Naive B cell (primary cell): ENCODE results near the gene ANKIB1. TPM values are rescaled to one million over a fixed set of nuclear protein-coding genes. Genes with fewer than 3 reads are reported as not detected.
A peak's percentile ranks its signal among the peaks of the same experiment; 100 is the strongest.
"Not testable (repeated sequence)": the region's sequence is repeated elsewhere in the genome, so short reads cannot be mapped to it uniquely, and the experiment has no call there.

Experiments used
- ATAC-seq, 2 donors: fragments of 150-1000 bp; cut with Tn5 transposase; 2 replicates each; pipeline ENCODE4 v1.10.0; 2021; ENCODE audit warnings: low read depth in 2 of 2, mild to moderate bottlenecking in 2 of 2, moderate library complexity in 2 of 2
- DNase-seq: peaks from one replicate; pipeline ENCODE4 v3.0.0; 2022
- H3K27ac Mint-ChIP-seq, 6 donors: one replicate each; pipeline ENCODE4 v1.8.0; 2020 to 2022; ENCODE audit warnings: mild to moderate bottlenecking in 6 of 6, mixed read lengths in 6 of 6, moderate library complexity in 5 of 6, inconsistent platforms in 2 of 6
- H3K27me3 Mint-ChIP-seq, 3 donors: one replicate each; pipeline ENCODE4 v1.8.0; 2021 to 2022; ENCODE audit warnings: mixed read lengths in 3 of 3, mild to moderate bottlenecking in 1 of 3
- H3K36me3 Mint-ChIP-seq, 2 donors: one replicate each; pipeline ENCODE4 v1.8.0; 2020 to 2022; ENCODE audit warnings: mixed read lengths in 2 of 2, inconsistent platforms in 1 of 2, mild to moderate bottlenecking in 1 of 2
- H3K4me1 Mint-ChIP-seq, 3 donors: one replicate each; pipeline ENCODE4 v1.8.0; 2020 to 2022; ENCODE audit warnings: mixed read lengths in 3 of 3, inconsistent platforms in 1 of 3, mild to moderate bottlenecking in 1 of 3, moderate library complexity in 1 of 3
- H3K4me3 Mint-ChIP-seq, 8 donors: one replicate each; pipeline ENCODE4 v1.8.0; 2020 to 2022; ENCODE audit warnings: mild to moderate bottlenecking in 8 of 8, mixed read lengths in 8 of 8, moderate library complexity in 8 of 8, inconsistent platforms in 2 of 8
- H3K9me3 Mint-ChIP-seq, 7 donors: one replicate each; pipeline ENCODE4 v1.8.0; 2020 to 2022; ENCODE audit warnings: mixed read lengths in 7 of 7, mild to moderate bottlenecking in 5 of 7, inconsistent platforms in 2 of 7, moderate library complexity in 1 of 7
- polyA plus RNA-seq, 6 donors: library from polyadenylated mRNA; unstranded; fragments of 300-500 nt; fragmentation: Illumina TruSeq; gene quantifications; one replicate each; pipeline ENCODE4 v1.2.3, GENCODE V29; 2021; ENCODE audit warnings: low read depth in 6 of 6

The ANKIB1 gene
- polyA plus RNA-seq, 6 donors from 2014 or later: 5.2 to 15.4 (median 9.8) TPM

DNA sequence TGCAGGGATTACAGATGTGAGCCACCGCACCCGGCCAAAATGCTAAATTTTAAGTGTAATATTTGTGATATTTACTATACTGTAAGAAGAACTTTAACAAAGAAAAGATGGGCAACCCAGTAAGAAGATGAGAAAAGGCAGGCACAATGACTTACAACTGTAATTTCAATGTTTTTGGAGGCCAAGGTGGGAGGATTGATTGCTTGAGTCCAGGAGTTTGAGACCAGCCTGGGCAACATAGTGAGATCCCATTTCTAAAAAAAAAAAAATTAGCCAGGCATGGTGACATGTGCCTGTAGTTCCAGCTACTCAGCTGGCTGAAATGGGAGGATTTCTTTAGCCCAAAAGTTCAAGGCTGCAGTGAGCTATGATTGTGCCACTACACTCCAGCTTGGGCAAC is 189.8 kb downstream of the ANKIB1 start:
- no peak for ATAC-seq
- no peaks in the 10 kb centered on the region for H3K4me1 Mint-ChIP-seq
- no peak overlapping the region for H3K27ac Mint-ChIP-seq
- DNase-seq: no peak
- no peaks in the 10 kb centered on the region for H3K9me3 Mint-ChIP-seq
- peaks cover 5 to 8% (median 6%) of the 10 kb centered on the region in 3 donors for H3K27me3 Mint-ChIP-seq
- H3K4me3 Mint-ChIP-seq: no peak overlapping the region
- no peaks in the 10 kb centered on the region for H3K36me3 Mint-ChIP-seq

DNA sequence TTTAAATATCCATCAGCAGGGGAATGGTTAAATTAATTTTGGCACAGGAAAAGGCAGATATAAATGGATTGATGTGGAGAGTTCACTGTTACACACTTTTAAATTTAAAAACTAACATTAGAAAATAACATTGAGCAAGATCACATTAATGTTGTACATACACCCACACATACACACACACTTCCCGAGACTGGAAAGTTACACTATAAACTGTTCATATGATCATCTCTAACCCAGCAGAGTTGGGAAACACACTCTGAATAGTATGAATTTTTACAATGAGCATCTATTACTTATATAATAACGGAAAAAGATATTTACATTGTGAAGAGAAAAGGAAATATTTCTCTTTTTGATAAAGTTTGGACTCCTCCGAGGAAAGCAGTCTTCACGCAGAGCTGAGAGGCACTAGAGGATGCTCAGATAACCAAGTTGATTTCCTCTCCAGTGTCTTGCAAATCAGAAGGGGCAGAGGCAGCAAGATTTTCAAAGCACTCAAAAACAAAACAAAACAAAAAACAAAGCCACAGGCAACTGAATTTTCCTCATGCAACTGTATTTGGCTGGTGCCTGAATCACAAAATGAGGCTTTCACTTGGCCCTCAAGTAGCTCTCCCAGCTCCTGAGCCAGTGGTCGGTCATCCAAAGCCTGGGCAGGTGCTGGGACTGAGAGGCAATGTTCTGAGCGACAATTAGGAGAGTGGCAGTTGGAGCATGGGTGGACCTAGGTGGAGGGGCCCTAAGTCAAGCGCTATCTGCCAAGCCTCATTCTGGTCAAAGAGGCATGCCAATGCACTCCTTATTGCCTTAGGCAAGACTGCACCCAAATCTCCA is 191.1 kb downstream of the ANKIB1 start:
- H3K4me3 Mint-ChIP-seq: no peak overlapping the region
- no peak for DNase-seq
- peaks cover 0 to under 1% of the 10 kb centered on the region in 2 donors for H3K36me3 Mint-ChIP-seq
- peaks cover 0 to 8% (median 6%) of the 10 kb centered on the region in 3 donors for H3K27me3 Mint-ChIP-seq
- H3K27ac Mint-ChIP-seq: peak overlapping the region in 2 of 6 donors; percentile 13 to 56
- no peaks in the 10 kb centered on the region for H3K4me1 Mint-ChIP-seq
- ATAC-seq: no peak
- H3K9me3 Mint-ChIP-seq: no peaks in the 10 kb centered on the region

DNA sequence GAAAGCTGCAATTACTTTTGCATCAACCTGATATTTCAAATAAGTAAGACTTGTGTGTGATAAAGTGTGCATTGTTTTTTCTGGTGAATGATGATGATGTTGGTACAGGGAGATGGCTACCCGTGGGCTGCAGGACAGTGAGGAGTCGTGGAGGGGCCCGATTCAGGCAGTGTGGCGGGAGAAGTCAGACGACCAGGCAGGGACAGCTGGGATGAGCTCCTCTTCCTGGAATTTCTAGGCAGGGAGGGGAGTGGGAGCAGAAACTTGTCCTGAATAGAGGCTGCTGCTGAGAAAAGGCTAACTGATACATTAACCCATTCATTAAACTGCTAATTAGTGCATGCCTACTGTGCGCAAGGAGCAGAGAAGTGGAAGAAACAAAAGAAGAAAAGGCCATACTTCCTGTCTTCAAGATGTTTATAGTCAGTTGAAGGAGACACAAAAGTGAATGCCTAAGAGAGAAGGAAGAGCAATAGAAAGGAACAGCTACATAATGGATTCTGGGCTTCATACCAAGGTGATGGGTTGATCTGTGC is 192.2 kb downstream of the ANKIB1 start:
- DNase-seq: no peak
- peaks cover 0 to 4% (median 0%) of the 10 kb centered on the region in 7 donors for H3K9me3 Mint-ChIP-seq
- no peak for ATAC-seq
- H3K4me1 Mint-ChIP-seq: peaks cover 4 to 6% (median 4%) of the 10 kb centered on the region in 3 donors
- peak overlapping the region in 1 of 8 donors; percentile 48 for H3K4me3 Mint-ChIP-seq
- H3K27ac Mint-ChIP-seq: no peak overlapping the region
- peaks cover 0 to 8% of the 10 kb centered on the region in 2 donors for H3K36me3 Mint-ChIP-seq
- peaks cover 0 to 8% (median 6%) of the 10 kb centered on the region in 3 donors for H3K27me3 Mint-ChIP-seq

DNA sequence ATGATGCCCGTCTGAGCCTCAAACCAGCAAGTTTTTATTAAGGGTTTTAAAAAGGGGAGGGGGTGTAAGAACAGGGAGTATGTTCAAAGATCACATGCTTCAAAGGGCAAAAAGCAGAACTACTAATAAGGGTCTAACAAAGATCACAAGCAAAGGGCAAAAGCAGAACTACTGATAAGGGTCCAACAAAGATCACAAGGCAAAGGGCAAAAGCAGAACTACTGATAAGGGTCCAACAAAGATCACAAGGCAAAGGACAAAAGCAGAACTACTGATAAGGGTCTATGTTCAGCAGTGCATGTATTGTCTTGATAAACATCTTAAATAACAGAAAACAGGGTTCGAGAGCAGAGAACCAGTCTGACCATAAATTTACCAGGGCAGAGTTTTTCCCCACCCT is 196.9 kb downstream of the ANKIB1 start:
- H3K9me3 Mint-ChIP-seq, H3K27me3 Mint-ChIP-seq, ATAC-seq, H3K4me3 Mint-ChIP-seq, H3K36me3 Mint-ChIP-seq, DNase-seq: not testable (repeated sequence)
- H3K27ac Mint-ChIP-seq: peak overlapping the region in 1 of 6 donors; percentile 39
- H3K4me1 Mint-ChIP-seq: peaks cover 6 to 16% (median 7%) of the 10 kb centered on the region in 3 donors

DNA sequence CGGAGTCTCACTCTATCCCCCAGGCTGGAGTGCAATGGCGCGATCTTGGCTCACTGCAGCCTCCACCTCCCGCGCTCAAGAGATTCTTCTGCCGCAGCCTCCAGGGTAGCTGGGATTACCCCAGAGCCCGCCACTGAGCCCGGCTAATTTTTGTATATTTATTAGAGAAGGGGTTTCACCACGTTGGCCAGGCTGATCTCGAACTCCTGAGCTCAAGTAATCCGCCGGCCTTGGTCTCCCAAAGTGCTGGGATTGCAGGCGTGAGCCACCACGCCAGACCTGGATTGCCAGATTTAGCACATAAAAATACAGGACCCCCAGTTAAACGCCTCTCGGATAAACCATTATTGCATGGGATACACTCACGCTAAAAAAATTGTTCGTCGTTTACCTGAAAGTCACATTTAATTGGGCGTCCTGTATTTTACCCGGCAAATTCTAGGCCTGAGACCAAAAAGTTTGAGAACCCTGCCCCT is 201.1 kb downstream of the ANKIB1 start:
- Mint-ChIP-seq H3K4me3 (peak overlapping the region; percentile 86 to 98 (median 90)), H3K9me3 (peaks cover 0 to 4% (median 0%) of the 10 kb centered on the region in 7 donors), H3K27ac (peak overlapping the region; percentile 87 to 98 (median 94)), H3K36me3 (peaks cover 7 to 15% of the 10 kb centered on the region in 2 donors), H3K27me3 (no peaks in the 10 kb centered on the region), H3K4me1 (peaks cover 12 to 26% (median 13%) of the 10 kb centered on the region in 3 donors)
- ATAC-seq: no peak
- DNase-seq: no peak

DNA sequence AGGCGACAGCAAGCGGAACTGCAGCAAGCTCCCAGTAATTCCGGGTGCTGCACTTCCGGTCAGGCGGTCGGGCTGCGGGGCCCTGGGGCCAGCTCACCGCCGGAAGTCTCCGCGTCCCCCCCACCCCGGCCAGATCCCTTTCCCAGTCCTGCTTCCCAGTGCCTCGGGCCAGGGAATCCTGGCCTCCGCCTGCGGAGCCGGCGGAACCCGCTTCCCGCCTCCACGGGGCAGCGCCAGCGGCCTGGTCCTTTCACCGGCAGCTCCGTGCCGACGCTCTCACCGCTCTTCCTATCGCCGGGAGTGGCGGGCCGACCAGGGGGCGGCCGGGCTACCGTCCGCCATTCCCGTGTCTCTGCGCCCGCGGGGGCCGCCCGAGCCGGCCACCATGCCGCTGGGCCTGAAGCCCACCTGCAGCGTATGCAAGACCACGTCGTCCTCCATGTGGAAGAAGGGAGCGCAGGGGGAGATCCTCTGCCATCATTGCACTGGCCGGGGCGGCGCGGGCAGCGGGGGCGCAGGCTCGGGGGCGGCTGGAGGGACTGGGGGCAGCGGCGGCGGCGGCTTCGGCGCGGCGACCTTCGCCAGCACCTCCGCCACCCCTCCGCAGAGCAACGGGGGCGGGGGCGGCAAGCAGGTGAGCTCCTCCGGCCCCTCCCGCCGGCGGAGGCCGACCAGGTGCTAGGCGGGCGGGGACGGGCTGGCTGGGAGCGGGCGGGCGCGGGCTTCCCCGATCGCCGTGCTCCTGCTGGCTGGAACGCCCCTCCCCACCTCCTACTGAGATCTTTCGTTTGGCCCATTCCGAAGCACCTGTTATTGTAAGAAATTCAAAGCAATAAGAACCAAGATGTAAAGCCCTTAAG is 201.8 kb downstream of the ANKIB1 start, which contains the start of gene GATAD1:
GATAD1 (plus strand) TSS at position 138 of the 860 bp plus-strand sequence; CDS start at position 386, 248 bp downstream.
- H3K4me3 Mint-ChIP-seq: peak within 1 kb of the TSS; percentile 90 to 98 (median 95)
- peaks cover 7 to 25% (median 9%) of the 10 kb centered on the region in 3 donors for H3K4me1 Mint-ChIP-seq
- peak within 1 kb of the TSS; percentile 95 to 99 (median 98) for H3K27ac Mint-ChIP-seq
- DNase-seq (peak; percentile 82), ATAC-seq (peak; percentile 75 to 82)
- no peaks in the 10 kb centered on the region for H3K27me3 Mint-ChIP-seq
- H3K9me3 Mint-ChIP-seq: peaks cover 0 to 2% (median 0%) of the 10 kb centered on the region in 7 donors
- peaks cover 7 to 8% of the 10 kb centered on the region in 2 donors for H3K36me3 Mint-ChIP-seq

DNA sequence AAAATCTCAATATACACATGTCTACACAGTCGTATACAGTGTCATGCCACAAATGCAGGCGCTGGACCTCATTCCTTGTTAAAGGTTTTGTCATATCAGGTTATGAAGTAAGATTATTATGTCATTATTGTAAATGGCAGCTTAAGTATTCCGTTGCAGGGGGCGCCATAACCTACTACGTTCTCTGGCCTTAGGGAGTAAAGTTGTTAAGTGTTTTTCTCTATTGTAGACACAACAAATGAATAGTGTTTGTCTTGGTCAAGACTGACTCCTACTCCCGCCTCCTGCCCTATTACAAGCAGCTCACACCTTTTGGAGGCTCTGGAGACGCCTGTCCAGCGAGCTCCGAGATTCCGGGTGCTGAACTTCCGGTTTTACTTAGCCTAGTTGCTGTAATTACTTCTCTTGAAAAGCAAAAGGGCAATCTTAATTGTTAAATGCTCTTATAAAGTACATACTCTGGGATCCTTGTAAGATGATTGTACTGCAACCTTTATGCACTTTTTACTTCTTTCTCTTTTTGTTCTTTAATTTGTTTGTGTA is 202.5 kb downstream of the ANKIB1 start:
- peaks cover 8 to 9% of the 10 kb centered on the region in 2 donors for H3K36me3 Mint-ChIP-seq
- peaks cover 9 to 22% (median 10%) of the 10 kb centered on the region in 3 donors for H3K4me1 Mint-ChIP-seq
- ATAC-seq (peak; percentile 46 to 51), DNase-seq (peak; percentile 64)
- no peaks in the 10 kb centered on the region for H3K9me3 Mint-ChIP-seq
- H3K27ac Mint-ChIP-seq: peak overlapping the region; percentile 95 to 99 (median 98)
- H3K27me3 Mint-ChIP-seq: no peaks in the 10 kb centered on the region
- H3K4me3 Mint-ChIP-seq: peak overlapping the region; percentile 90 to 98 (median 95)

Other genes starting within 250 kb of the ANKIB1 start
- gene CYP51A1, start 111.5 kb upstream of the ANKIB1 start, polyA plus RNA-seq: 10 to 100 TPM in 5 of 6 donors, 1 to 10 TPM in 1; 9.1 to 28.8 (median 15.6) TPM
- not detected for gene LRRD1, start 66.8 kb upstream of the ANKIB1 start, polyA plus RNA-seq
- 10 to 100 TPM; 14.5 to 23.8 (median 19.6) TPM for gene KRIT1, start 60 bp upstream of the ANKIB1 start, polyA plus RNA-seq
- gene GATAD1, start 201.5 kb downstream of the ANKIB1 start, polyA plus RNA-seq: 10 to 100 TPM; 13.7 to 21.6 (median 15.1) TPM
- gene ERVW-1, start 232.0 kb downstream of the ANKIB1 start, polyA plus RNA-seq: under 1 TPM in 2 of 6 donors, not detected in 4; 0.11 to 0.31 TPM